Measurements from ENCODE around the gene ATP13A3.

GRCh38 chr3:194395212-194395611 lies 91.6 kb downstream of the ATP13A3 start:
- TF ChIP-seq SMAD4 (CRISPR knock-in tag; IDR thresholded peaks at IDR 0.05): no peak
- TF ChIP-seq TCF7 (CRISPR knock-in tag; IDR thresholded peaks at IDR 0.05; ENCODE audit: low read depth): no peak
- no peak for TF ChIP-seq CTCF (IDR thresholded peaks at IDR 0.05)
- TF ChIP-seq NFATC4 (CRISPR knock-in tag; IDR thresholded peaks at IDR 0.05): no peak
- no peak for TF ChIP-seq TEAD4 (CRISPR knock-in tag; IDR thresholded peaks at IDR 0.05)
- TF ChIP-seq SP1 (CRISPR knock-in tag; conservative IDR thresholded peaks at IDR 0.05): no peak
- no peak for TF ChIP-seq PRDM15 (CRISPR knock-in tag; IDR thresholded peaks at IDR 0.05)
- TF ChIP-seq NR2C2 (CRISPR knock-in tag; IDR thresholded peaks at IDR 0.05): no peak
- no peak for TF ChIP-seq FOXK1 (CRISPR knock-in tag; IDR thresholded peaks at IDR 0.05)
- no peak for TF ChIP-seq ERG (CRISPR knock-in tag; IDR thresholded peaks at IDR 0.05)

All from WTC11 (cell line).